ENCODE results near the gene CGB3.
"Not testable (repeated sequence)": the region's sequence is repeated elsewhere in the genome, so short reads cannot be mapped to it uniquely, and the experiment has no call there.

CGB3 gene

DNA sequence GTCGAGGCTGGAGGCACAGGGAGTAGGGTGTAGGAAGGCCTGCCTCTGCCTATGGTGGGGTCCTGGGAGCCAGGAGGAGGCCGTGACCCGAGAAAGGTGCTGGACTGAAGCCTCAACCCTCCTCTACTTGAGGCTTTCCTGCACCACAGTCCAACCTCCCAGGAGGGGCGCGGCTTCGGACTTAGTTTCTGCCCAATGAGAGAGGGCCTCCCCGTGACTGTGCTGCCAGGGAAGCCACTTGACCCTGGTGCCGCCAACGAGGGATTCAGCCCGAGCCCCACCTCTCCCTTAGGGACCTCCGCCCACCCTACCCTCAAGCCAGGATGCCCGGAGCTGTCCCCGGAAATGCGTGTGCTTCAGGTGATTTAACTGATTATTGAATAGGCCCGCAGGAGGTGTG lies at the start of gene CGB3:
TSS of gene CGB3 (minus strand) at position 101 of the 400 bp plus-strand sequence. CDS start 362 bp downstream, outside the sequence.
- not testable (repeated sequence) for DNase-seq (ENCODE audit: low spot score)

DNA sequence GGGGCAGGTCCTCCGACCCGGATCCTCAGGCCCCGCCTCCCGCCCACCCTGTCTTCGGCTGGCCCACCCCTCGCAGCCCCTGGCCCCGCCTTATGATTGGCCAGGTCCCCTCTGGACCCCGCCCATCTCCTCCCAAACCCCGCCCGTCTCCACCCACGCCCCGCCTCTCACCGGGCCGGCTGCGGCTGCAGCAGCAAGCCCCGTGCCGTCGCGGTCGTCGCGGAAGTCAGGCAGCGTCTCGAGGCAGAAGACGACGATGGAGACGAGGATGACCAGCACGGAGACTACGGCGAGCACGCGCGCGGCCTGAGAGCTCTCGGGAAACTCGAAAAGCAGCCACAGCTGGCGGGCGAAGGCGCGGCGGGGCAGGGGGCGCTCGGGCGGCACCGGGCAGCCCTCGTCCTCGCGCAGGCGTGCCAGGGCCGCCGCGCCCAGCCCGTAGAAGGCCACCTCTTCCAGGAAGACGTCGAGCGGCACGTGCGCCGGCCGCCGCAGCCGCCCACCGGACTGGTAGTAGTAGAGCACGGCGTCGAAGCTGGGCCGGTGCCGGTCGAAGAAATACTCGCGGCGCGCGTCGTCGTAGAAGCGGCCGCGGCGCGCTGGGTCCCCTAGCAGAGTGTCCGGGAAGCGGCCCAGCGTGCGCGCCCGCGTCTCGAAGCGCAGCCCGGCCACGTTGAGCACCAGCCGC lies 47.9 kb upstream of the CGB3 start:
- no peak for DNase-seq (ENCODE audit: low spot score)

- no peak for DNase-seq (ENCODE audit: low spot score)
Measured at GRCh38 chr19:49070416-49070815, 46.3 kb upstream of the CGB3 start.

DNA sequence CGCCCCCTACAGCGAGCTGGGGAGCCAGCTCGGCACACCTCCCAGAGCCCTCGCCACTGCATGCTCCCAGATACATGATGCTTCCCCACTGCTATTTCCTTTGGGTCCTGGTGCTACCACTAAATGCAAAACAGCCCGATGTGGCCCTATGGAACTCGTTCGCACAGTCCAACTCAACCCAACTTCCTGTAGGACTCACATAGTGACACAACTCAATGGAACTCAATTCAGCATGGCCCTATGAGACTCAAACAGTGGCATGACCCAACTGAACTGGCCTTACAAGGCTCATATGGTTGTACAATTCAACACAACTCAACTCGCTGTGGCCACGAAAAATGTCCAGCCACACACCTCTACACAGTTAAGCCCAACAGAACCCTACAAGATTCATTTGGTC lies 44.9 kb upstream of the CGB3 start:
- DNase-seq (ENCODE audit: low spot score), result no peak

GRCh38 chr19:49067554-49067953 lies 43.4 kb upstream of the CGB3 start:
- DNase-seq (ENCODE audit: low spot score), result no peak

DNA sequence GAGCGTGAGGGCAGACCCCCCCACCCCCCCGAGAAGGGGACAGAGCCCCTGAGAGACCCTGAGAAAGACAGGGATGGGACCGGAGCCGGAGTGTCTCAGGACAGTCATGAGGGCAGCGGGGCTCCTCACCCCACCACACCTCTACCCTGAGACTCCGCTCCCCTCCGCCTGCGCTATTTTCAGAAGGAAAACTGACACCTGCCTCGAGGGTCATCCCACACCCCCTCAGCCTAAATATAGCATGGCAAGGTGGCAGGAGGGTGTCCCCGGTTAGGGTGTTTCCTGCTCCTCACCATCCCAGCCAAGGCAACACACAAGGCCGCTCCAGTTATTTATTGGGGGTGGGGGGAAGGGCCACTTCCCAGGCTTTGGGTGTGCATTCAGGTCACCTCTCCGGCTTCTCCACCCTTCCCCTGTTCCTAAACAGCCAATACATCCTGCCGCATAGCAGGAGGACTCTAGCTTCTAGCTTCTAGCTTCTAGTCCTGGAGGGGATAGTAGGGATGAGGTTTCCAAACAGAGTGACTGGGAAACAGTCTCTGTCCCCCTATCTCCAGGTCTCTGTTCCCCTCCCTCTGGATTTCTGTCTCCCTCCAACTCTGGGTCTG lies 41.9 kb upstream of the CGB3 start:
- no peak for DNase-seq (ENCODE audit: low spot score)

GRCh38 chr19:49064768-49065611 lies 40.9 kb upstream of the CGB3 start, which contains the start of gene NTF4:
NTF4 (minus strand) TSS chr19:49064818; CDS start chr19:49061997, 2,821 bp downstream.
- DNase-seq (ENCODE audit: low spot score), result peak; percentile 56

DNA sequence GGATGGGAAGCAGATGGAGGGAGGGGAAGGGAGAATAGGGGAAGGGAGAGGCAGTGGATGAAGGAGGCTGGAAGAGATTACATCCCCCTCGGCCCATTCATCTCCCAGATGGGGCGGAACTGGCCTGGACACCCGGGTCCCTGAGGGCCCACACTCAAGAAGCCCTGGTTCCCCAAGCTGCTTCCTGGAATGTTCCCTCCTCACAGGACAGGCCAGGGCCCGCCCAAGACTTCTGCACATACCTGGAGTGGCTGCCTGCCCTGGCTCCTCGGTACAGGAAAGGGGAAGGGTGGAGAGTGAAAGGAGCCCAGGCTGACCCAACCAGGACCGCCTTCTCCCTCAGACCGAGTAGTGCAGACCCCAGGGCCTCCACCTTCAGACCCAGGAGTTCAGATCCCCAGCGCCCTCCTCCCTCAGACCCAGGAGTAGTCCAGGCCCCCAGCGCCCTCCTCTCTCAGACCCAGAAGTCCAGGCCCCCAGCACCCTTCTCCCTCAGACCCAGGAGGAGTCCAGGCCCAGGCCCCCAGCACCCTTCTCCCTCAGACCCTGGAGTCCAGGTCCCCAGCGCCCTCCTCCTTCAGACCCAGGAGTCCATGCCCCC lies 40.0 kb upstream of the CGB3 start:
- DNase-seq (ENCODE audit: low spot score), result no peak

- no peak for DNase-seq (ENCODE audit: low spot score)
Measured at GRCh38 chr19:49061445-49061844, 37.3 kb upstream of the CGB3 start.

- no peak for DNase-seq (ENCODE audit: low spot score)
Measured at GRCh38 chr19:49061000-49061399, 36.9 kb upstream of the CGB3 start.

- DNase-seq (ENCODE audit: low spot score), result no peak
Measured at GRCh38 chr19:49059053-49059452, 34.9 kb upstream of the CGB3 start.

GRCh38 chr19:49058562-49058961 lies 34.4 kb upstream of the CGB3 start:
- DNase-seq (ENCODE audit: low spot score), result no peak

DNA sequence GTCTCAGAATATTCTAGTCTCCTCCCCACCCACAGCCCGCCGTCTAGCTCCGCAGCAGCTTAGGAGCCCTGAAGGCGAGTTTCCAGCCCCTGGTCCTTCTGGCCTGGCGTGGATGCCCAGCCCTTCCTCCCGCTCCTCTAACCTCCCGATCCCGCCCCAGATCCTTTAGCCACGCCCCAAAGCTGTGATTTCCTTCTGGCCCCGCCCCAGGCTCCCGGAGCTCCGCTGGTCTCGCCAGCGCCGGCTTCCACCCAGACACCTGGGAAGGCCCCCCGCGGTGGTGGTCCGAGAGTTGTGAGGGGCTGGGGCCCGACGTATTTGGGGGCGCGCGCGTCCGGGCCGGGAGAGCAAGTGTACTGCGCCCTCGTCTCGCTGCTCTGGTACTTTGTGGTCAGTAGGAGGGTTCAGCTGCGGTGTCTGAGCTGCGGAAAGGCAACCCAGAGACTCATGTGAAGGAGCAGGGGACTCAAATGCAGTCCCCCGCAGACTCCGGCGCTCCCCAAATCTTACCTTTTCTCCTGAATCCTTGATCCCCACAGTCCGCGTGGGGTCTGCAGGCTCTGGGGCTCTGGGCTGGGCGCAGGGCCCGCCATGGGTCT lies 33.6 kb upstream of the CGB3 start, which contains the start of gene CGB7:
TSS of gene CGB7 (minus strand) at position 114 of the 599 bp plus-strand sequence. CDS start 2,374 bp downstream, outside the sequence.
- peak; percentile 26 for DNase-seq (ENCODE audit: low spot score)

DNA sequence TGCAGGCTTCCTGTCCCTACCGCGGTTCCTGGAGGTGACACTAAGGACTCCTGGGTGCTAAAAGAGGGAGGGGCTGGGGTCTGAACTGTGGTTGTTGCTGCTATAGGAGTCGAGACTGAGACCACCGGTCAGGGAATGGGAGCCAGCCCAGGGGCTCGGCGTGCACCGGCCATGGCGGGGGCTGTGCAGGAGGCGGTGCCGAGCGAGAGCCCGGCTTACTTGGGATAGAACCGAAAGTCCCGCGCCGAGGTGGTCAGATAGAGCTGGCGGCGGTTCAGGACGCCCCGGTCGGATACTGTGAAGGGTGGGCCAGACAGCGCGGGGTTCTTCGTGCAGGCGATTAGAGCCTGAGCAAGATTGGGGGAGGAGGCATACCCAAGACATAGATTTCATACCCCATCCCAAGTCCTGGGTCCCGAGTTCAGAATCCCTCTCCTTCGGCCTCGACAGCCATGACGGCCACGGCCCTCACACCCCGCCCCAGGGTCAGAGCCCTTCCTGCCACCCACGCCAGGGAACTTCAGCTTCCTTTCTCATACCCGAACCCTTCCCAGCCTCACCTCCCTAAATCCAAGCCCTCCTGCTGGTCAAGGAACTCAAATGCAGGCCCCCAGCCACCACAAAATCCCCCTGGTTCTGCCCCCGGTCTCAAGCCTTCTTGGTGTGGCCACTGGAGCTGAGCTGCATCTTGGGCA lies 32.9 kb upstream of the CGB3 start:
- not testable (repeated sequence) for DNase-seq (ENCODE audit: low spot score)

GRCh38 chr19:49056101-49056901 lies 32.2 kb upstream of the CGB3 start:
- peak; percentile 65 for DNase-seq (ENCODE audit: low spot score)

DNA sequence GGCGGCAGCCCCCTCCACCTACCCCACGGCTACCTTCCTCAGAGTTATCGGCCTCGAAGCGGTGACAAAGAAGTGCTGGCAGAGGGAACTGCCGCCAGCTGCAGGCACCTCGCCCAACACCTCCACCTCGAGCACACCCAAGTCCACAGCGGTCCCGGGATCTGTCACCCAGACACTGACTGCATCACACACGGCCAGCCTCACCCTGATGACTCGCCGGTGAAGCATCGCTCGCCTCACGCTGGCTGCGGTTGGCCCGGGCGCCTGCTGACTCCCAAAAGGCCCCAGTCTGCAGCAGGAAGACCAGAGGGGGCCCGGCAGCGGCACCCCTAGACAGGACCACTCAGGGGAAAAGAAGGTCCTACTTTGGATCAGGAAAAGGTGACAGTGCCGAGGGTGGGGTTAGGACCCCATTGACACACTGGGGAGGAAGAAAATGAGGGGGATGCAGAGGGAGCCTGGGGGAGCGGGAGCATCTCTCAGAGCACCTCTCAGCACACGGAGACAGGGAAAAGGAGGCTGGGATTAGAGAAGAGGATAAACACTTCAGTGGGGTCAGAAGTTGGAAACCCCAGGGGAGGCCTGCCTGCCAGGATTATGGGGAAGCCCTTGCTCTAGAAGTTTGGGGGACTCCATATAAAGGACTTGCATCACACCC lies 26.4 kb upstream of the CGB3 start:
- peak; percentile 59 for DNase-seq (ENCODE audit: low spot score)

DNA sequence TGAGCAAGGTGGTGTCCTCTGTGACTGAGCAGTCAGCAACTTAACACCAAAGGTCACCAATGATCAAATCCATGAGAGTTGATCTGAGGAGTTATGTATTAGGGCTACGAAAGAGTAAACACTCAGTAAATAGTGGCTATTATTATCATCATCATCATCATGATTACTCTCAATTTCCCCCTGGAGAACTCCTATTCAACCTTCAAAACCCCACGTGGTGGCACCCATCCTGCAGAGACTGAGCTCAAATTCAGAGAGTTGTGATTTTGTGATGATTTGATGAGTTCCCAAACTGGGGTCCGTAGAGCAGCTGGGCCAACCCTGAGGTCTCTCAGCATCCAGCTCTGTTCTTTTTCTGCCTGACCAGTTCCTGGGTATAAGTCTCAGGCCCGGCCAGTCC lies 25.7 kb upstream of the CGB3 start:
- DNase-seq (ENCODE audit: low spot score), result not testable (repeated sequence)

- DNase-seq (ENCODE audit: low spot score), result not testable (repeated sequence)
Measured at GRCh38 chr19:49049011-49049410, 24.9 kb upstream of the CGB3 start, which contains the start of gene CGB8. CGB8 (minus strand) TSS chr19:49049111; CDS start chr19:49048739, 372 bp downstream.

GRCh38 chr19:49043548-49043947 lies 19.4 kb upstream of the CGB3 start, which contains the start of gene CGB5:
CGB5 (plus strand) TSS chr19:49043848; CDS start chr19:49044210, 362 bp downstream.
- not testable (repeated sequence) for DNase-seq (ENCODE audit: low spot score)
